Activated naive CD4-positive, alpha-beta T cell treated with anti-CD3 and anti-CD28 coated beads, Interleukin-2, amount 50 U/mL, for 72 hours (primary cell): ENCODE data around the gene SLC40A1. TPM values are rescaled to one million over a fixed set of nuclear protein-coding genes. Genes with fewer than 3 reads are reported as not detected.

Experiments used
- ATAC-seq, 2 donors: fragments of 150-1000 bp; cut with Tn5 transposase; 2 replicates each; pipeline ENCODE4 v1.10.0; 2021; ENCODE audit warnings: mild to moderate bottlenecking in 2 of 2, moderate library complexity in 2 of 2
- DNase-seq, 2 donors: peaks; one replicate each; pipeline ENCODE4 v3.0.0; 2021 to 2022; ENCODE audit warnings: low spot score in 2 of 2
- H3K27ac Mint-ChIP-seq, 2 donors: one replicate each; pipeline ENCODE4 v1.8.0; 2022; ENCODE audit warnings: mild to moderate bottlenecking in 2 of 2, mixed read lengths in 2 of 2
- H3K36me3 Mint-ChIP-seq, 2 donors: one replicate each; pipeline ENCODE4 v1.8.0; 2022; ENCODE audit warnings: mixed read lengths in 2 of 2
- H3K9me3 Mint-ChIP-seq, 2 donors: one replicate each; pipeline ENCODE4 v1.8.0; 2022; ENCODE audit warnings: mixed read lengths in 2 of 2
- total RNA-seq, 2 donors: library from RNA; stranded (reverse); gene quantifications; one replicate each; pipeline ENCODE4 v1.2.3, GENCODE V29; 2022

The SLC40A1 gene
- total RNA-seq, 2 donors from 2014 or later: 1.6 to 4.6 TPM

DNA sequence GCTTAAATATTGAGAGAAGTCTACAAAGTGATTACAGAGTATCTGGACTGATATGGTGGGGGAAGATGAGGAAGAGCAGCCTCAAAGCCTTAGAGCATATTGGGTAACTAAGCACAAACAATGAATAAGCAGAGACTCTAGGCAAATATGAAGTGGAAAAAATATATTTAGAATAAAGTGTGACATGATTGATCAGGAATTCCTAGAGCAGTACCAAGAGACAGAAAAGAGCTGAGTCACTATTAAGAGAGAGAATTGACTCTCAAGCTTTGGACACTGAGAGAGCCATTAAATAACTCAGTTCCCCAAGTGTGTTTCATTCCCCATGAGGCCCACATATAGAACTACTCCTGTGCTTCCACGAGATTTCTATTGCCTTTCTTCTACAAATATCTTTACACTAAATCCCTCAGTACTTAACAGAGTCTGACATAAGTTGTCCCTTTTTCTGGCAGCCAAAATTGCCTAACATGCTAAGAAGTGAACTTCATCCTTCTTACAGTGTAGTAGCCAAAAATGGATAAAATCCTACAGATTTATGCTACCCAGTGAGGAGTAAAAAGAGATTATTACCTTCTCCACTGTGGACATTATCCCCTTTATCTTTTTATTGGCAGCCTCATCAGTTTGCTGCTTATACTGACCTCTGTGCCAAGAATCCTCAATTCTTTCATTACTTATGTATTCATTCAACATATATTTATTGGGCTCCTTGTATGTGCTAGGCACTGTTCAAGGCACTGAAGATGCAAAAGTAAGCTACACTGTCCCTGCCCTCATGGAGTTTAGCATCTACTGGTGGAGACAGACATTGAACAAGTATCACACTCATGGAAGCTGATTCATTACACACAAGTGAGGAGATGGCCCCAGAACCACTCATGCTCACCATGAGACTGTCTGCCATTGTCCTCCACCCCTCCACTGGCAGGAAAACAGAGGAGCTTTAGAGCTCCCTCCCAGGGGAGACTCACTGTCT lies 45.4 kb downstream of the SLC40A1 start:
- Mint-ChIP-seq H3K27ac (no peak overlapping the region), H3K36me3 (no peaks in the 10 kb centered on the region)
- no peak for ATAC-seq

DNA sequence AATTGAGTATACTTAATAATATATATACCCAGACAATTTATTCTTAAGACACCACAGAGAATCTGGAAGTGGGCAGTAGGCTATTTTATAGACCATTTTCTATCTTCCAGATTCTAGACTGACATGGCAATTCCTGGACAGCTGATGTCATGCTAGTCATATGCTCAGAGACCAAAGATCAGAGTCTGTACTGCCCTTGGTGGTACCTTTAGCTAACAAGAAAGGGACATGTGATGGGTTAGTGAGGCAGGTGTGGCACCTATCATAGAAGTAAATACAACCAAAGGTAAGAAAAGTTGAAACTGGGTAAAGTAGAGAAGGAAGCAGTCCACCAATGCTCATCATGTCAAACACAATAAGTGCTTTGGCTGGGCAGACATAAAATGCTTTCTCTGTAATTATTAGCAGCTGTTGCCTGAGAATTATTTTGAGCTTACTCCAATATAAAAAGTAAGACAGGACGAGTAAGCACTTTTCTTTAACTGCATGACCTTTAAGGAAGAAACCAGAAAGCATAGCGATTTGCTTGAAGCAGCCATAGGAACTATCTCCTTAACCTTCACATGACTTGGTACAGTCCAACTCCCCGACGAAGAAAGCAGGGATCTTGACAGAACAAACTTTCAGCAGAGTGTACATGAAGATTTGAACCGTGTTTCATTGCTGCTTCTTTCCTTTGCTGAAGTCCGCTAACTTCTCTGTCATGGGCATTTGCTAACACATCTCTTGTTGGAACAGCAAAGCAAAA lies 47.1 kb downstream of the SLC40A1 start:
- ATAC-seq (no peak), DNase-seq (no peak)
- no peak overlapping the region for H3K27ac Mint-ChIP-seq
- H3K9me3 Mint-ChIP-seq: peaks cover 0 to 8% of the 10 kb centered on the region in 2 donors
- H3K36me3 Mint-ChIP-seq: no peaks in the 10 kb centered on the region

More for the DNA sequence above, 45.4 kb downstream of the SLC40A1 start:
- peaks cover 0 to 8% of the 10 kb centered on the region in 2 donors for H3K9me3 Mint-ChIP-seq
- DNase-seq: no peak

DNA sequence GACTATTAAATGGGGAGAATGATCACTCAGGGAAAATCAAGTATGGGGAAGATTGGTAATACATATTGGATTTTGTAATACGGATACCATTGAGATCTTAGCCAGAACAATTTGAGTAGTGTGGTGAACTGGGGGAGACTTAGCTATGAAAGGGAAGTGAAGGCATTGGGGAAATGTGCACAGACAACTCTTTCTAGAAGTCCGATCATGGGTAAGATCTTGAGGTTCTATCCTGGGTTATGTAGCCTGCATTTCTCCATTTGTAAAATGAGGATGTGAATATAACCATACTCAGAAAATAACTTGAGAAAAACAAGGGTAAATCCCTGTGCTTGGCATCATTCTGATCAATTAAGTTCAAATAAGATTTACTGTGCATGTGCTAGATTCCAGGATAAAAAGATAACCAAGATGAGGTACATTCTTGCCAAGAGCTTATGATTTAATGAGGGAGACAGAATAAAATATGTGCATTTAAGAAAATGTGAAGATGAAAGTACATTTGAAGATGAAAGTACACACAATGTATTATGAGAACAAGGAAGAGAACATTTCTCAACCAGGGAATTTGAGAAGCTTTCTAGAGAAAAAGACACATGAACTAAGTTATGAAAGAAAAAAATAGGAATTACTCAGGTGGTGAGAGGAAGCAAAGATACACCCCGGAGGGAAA lies 49.5 kb downstream of the SLC40A1 start:
- peaks cover 0 to 6% of the 10 kb centered on the region in 2 donors for H3K9me3 Mint-ChIP-seq
- no peak overlapping the region for H3K27ac Mint-ChIP-seq
- no peaks in the 10 kb centered on the region for H3K36me3 Mint-ChIP-seq
- no peak for ATAC-seq
- no peak for DNase-seq

DNA sequence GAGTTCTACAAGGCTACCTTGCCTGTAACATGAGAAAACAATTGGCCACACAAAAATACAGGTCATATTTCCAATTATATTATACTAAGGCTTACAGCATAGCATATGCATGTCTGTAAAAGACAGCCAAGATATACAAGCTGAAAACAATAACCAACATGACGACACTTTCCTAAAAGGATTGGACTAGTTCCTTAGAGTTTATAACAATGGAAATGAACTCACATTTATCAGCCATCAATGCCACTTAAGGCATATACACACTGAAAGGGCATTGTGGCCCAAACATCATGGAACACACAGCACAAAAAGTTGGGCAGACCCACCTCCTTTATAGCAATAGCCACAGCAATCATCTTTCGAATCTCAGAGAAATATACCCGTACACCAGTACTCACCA lies 52.0 kb downstream of the SLC40A1 start:
- Mint-ChIP-seq H3K9me3 (no peaks in the 10 kb centered on the region), H3K36me3 (no peaks in the 10 kb centered on the region), H3K27ac (no peak overlapping the region)
- no peak for DNase-seq
- ATAC-seq: no peak

DNA sequence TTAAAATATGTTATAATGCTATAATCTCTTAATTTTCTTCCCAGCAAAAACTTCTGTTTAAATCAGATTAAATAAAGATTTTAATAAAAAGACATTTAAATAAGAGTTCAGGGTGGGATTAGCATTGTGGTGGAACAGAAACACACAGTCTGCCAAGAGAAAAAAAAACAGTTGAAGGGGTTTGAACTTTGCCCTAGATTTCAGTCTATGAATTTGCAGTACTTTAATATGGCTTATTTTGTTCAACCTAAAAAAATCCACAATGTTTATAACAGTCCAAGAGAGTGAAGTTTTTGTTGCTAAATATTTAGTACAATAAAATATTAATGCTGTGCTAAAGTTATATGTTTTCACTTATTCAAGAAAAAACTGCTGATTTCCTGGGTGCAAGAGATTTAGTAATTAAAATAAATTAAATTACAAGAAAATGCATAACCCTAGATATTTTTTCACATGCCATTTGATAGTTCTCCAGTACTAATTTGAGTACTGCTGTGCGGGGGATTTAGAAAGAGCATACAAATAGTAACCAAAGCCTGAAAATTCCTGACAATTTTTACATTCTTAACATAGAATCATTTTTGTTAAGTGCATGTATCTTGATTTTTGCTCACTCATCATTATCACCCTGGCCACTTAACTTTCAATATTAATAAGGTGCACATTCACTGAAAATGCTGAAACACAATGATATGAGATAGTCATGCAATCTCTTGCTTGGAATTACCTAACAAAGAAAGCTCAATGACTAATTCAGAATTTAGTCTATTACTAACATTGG lies 52.6 kb downstream of the SLC40A1 start:
- DNase-seq (no peak), ATAC-seq (no peak)
- Mint-ChIP-seq H3K36me3 (no peaks in the 10 kb centered on the region), H3K27ac (no peak overlapping the region), H3K9me3 (no peaks in the 10 kb centered on the region)

DNA sequence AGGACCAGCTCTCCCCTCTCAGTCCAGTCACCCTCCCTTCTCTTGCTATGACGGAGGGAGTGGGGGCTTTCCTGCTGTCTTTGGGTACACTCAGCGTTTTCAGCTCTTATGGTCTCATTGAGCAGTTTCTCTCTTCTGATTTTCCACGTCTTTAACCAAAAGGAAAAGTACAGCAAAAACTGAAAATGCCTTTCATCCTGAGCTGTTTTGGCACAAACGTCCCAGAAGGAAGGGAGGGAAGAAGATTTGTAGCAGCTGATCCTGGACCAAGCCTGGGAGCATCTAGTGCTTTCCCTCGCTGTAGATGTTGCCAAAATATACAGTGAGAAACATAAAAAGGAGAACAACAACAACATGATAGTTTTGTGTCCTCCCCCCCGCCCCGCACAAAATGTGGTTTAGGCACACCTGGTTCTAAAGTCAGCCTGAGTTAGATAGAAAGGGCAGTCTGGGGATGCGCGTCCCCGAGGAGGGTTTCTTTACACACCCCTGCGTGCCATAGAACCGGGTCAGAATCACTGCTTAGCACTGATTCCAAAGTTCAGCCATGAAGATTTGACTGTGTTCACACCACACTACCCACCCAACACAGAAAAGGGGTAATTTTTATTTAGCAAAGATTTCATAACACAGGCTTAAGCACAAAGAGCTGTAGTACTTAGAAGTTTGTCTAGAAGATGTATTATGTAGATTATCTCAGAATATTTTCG lies 53.4 kb downstream of the SLC40A1 start:
- ATAC-seq: no peak
- Mint-ChIP-seq H3K36me3 (no peaks in the 10 kb centered on the region), H3K27ac (no peak overlapping the region), H3K9me3 (no peaks in the 10 kb centered on the region)
- no peak for DNase-seq

DNA sequence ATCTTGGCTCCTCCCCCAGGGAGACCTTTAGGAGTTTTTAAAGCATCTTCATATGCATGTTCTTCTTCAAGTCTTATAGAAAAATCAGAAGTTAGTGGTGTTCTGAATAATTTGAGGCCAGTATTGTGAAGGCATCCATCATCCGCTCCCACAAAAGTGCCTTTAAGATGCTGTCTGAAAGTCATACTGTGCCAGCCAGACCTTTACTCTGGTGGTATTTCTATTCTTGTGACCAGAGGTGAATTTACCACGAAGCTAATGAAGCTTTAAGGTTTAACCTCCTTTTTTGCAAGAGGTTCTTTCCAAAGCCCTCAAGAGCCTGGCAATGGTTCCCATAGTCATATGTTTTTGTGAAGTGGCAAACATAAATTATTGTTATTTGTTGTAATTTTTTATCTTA lies 54.3 kb downstream of the SLC40A1 start:
- no peaks in the 10 kb centered on the region for H3K9me3 Mint-ChIP-seq
- no peak overlapping the region for H3K27ac Mint-ChIP-seq
- ATAC-seq (no peak), DNase-seq (no peak)
- no peaks in the 10 kb centered on the region for H3K36me3 Mint-ChIP-seq

DNA sequence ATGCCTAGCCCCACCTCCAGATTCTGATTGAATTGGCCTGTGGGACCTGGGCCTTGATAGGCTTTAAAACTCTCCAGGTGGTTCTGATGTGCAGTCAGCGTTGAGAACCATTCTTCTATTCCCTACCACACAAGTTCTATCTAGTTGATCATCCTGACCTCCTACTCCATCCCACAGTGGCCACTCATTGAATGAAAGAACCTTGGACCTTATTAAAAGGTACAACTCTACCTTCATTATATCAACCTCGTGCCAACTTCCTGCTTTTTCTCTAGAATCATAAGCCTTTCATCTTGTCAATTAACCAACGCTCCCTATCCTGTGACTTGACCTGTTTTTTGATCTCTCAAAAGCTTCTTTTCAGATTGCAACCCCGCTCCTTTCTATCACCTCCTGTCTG lies 55.8 kb downstream of the SLC40A1 start:
- ATAC-seq: no peak
- Mint-ChIP-seq H3K36me3 (no peaks in the 10 kb centered on the region), H3K27ac (no peak overlapping the region), H3K9me3 (no peaks in the 10 kb centered on the region)
- DNase-seq: no peak

DNA sequence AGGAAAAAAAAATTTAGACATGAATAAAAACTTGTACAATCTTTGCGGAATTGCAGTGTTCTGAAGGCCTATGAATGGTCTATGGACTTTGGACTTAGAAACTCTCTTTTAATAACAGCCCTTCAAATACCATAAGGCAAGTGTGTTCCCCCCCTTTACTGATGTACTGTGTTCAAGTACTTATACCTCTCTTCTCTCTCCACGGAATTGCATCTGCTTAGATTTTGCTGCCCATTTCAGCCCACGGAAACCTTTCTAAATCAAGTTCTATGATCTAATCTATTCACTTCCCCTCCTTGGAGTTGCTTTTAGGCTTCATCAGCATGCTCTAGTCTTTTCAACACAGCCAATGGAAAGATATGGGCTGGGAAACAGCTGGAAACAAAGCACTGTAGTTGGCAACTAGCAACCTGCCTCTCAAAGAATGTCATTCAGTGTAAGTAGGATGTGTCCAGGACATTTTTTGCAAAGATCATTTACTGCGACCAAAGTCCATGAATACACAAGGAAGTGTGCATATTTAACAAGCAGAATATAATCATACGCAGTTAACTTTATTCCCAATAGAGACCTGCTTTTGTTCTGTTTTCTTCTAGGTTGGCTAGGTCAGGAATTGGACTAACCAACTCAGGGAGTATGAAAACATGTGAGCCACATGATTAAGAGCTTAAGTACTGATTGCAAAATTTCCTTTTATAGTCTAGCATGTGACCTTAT lies 58.0 kb downstream of the SLC40A1 start:
- Mint-ChIP-seq H3K9me3 (no peaks in the 10 kb centered on the region), H3K36me3 (no peaks in the 10 kb centered on the region), H3K27ac (no peak overlapping the region)
- ATAC-seq: no peak
- no peak for DNase-seq

DNA sequence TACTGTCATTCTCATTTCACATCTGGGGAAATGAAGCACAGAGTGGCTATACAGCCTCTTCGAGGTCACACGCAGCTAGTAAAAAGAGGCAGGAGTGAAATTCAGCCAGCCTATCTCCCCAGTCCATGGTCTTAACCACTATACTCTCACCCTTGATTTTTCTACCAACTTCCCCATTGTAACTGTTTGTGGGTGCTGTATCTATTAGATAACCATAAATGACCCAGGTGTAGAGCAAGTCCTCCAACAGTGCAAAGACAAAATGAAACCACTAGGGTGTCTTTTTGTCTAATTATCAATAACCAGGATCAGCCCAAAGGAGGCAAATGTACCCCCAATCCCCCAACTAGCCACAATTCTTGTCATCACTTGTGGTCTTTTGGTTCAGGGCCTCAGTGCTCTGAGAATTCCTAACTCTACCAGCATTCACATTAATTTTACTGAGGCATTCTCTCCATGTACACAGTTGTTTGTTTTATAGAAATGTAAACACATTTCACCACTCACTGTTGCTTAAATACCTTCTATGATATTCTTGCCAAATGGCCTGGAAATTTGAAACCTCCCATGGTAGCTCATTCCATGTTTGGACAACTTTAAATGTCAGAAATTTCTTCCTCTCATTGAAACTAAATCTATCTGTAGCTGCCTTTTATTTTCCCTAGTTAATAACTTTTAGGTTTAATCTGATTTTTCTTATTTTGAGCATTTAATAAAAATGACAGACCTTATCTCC lies 58.7 kb downstream of the SLC40A1 start:
- DNase-seq: no peak
- H3K27ac Mint-ChIP-seq: no peak overlapping the region
- H3K9me3 Mint-ChIP-seq: peaks cover 5 to 6% of the 10 kb centered on the region in 2 donors
- ATAC-seq: no peak
- peaks cover 0 to 4% of the 10 kb centered on the region in 2 donors for H3K36me3 Mint-ChIP-seq

DNA sequence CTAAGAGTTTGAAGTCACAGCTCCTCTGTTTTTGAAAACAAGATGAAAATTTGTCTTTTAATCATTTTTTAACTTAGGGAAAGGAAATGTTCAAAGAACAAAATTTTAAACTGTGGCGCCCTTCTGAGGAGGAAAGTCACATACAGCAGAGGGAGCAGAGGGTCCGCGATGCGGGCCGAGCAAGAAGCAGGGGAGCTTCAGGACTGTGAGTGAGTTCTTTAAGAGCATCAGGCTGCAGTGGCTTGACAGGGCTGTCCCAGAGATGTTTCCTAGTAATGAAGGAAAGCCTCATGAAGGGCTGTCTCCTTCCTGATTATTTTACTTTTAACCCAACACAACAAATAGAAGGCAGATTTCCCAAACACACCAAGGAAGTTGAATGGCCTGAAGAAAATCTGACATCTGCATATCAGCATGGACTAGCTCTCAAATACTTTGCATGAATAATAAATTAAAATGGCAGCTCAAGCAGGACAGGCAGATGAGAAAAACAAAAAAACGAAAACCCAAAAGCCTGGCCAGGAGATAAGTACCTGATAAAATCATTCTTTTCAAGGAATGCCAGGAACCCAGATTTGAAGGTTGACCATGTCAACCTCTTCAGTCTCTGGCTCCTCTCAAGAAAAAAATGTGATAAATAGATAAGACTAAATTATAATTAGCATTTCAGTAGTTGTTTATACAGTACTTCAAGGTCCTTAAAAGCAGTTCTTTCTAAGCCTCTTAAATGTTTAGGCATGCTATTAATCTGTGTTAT lies 60.8 kb downstream of the SLC40A1 start:
- peaks cover 5 to 7% of the 10 kb centered on the region in 2 donors for H3K9me3 Mint-ChIP-seq
- DNase-seq (no peak), ATAC-seq (no peak)
- peaks cover 0 to 5% of the 10 kb centered on the region in 2 donors for H3K36me3 Mint-ChIP-seq
- no peak overlapping the region for H3K27ac Mint-ChIP-seq

DNA sequence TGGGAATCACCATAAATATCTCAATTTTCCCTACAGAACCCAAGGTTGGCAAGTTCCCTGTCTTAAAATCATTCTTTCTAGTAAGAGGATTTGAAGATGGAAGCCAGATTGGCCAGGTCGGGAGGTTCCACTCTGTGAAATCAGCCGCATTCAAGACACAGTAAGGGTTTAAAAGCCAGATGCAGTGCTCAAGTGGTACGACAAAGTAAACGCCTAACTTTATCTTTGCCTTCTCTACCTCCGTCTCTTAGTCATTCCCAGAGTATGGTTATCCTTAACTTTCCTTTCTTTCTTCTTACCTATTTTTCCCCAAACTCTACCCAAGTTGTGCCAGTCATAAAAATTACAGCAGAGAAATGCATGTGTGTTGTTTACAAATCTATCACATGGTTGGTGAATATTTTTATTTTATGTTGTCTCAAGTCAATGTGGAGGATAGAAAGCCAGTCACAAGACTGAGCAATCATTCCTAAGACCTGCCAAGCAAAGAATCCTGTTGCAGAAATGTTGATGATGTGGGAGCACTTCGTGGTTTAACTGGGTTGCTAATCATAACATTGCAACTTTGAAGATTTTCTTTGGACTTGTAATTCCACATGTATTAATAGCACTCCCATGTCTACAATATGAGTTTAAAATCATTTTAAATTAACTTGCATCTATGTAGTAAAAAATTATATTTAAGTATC lies 62.6 kb downstream of the SLC40A1 start:
- no peak overlapping the region for H3K27ac Mint-ChIP-seq
- ATAC-seq (no peak), DNase-seq (no peak)
- H3K36me3 Mint-ChIP-seq: peaks cover 0 to 5% of the 10 kb centered on the region in 2 donors
- H3K9me3 Mint-ChIP-seq: peaks cover 5 to 7% of the 10 kb centered on the region in 2 donors

DNA sequence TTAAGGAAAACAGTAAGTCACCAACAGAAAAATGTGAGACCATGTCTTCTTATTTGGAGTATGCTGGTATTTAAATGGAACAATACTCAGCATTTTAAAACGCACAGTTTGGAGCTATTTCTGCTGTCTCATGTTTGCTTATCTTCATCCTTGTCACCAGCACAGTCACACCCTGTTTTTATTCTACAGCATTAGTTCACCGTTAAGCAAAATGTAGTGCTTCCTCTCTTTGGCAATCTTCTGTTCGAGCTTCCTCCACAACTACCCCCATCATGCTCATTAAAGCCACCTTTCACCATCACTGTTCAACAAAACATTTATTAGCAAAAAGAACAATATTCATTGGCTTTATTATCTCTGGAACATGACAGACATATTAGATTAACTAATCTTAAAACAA lies 64.0 kb downstream of the SLC40A1 start:
- Mint-ChIP-seq H3K27ac (no peak overlapping the region), H3K36me3 (peaks cover 0 to 5% of the 10 kb centered on the region in 2 donors), H3K9me3 (peaks cover 5 to 7% of the 10 kb centered on the region in 2 donors)
- no peak for DNase-seq
- no peak for ATAC-seq
